Activated CD8-positive, alpha-beta T cell treated with anti-CD3 and anti-CD28 coated beads, Interleukin-2, amount 10 ng/mL, durations not matched to agents 7 days and 5 days (primary cell): Measurements from ENCODE around the gene XIRP2. TPM values are rescaled to one million over a fixed set of nuclear protein-coding genes. Genes with fewer than 3 reads are reported as not detected.
"Not testable (repeated sequence)": the region's sequence is repeated elsewhere in the genome, so short reads cannot be mapped to it uniquely, and the experiment has no call there.

Source experiments
- ATAC-seq: fragments of 150-1000 bp; cut with Tn5 transposase; one replicate; pipeline ENCODE4 v1.10.0; 2021; ENCODE audit warnings: moderate library complexity
- CTCF ChIA-PET: fragments of 350-600 bp; sonication (Branson Sonifier 250); formaldehyde crosslinking; loops from one replicate; lab custom pipeline; 2021; ENCODE audit warnings: antibody characterized with exemption; lab: Charles Lee
- POLR2A ChIA-PET: fragments of 350-600 bp; sonication (Branson Sonifier 250); formaldehyde crosslinking; loops from one replicate; lab custom pipeline; 2021; ENCODE audit warnings: antibody characterized with exemption; lab: Charles Lee
- DNase-seq: peaks from one replicate; pipeline ENCODE4 v3.0.0-alpha.2; 2020
- H3K27ac Mint-ChIP-seq: one replicate; pipeline ENCODE4 v1.8.0; 2021; ENCODE audit warnings: mild to moderate bottlenecking, mixed read lengths
- H3K27me3 Mint-ChIP-seq: one replicate; pipeline ENCODE4 v1.8.0; 2021; ENCODE audit warnings: low read depth, mixed read lengths
- H3K36me3 Mint-ChIP-seq: one replicate; pipeline ENCODE4 v1.8.0; 2021; ENCODE audit warnings: low read depth, mixed read lengths
- H3K4me1 Mint-ChIP-seq: one replicate; pipeline ENCODE4 v1.8.0; 2021; ENCODE audit warnings: low read depth, mixed read lengths
- H3K4me3 Mint-ChIP-seq: one replicate; pipeline ENCODE4 v1.8.0; 2021; ENCODE audit warnings: mild to moderate bottlenecking, mixed read lengths
- H3K9me3 Mint-ChIP-seq: one replicate; pipeline ENCODE4 v1.8.0; 2022; ENCODE audit warnings: mixed read lengths; ENCODE audit not compliant: insufficient read depth
- total RNA-seq, 2 experiments: library from RNA; stranded (reverse); gene quantifications; one replicate each; pipeline ENCODE4 v1.2.3, GENCODE V29; 2021

Gene XIRP2
- total RNA-seq, 2 experiments from 2014 or later = not detected

DNA sequence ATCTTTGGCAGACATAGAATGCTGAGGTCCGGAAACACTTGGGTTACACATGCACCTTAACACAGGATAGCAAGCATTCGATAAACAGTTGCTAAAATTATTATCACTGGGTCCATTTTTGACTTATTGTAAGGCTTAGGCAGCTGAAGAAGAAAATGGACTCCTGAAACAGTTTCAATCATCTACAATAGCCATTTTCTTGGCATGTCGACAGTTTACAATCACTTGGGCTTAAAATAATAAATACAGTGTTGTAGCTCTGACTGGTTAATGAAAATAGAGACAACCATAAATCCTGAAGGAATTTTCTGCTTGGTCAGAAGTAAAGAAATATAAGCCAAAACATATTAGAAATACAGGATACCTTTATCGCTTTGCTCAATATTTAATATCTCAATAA is 169.2 kb downstream of the XIRP2 start:
- ATAC-seq = no peak
- H3K4me1 Mint-ChIP-seq = no peaks in the 10 kb centered on the region
- ChIA-PET POLR2A (no interaction called here), CTCF (no interaction called here)
- no peaks in the 10 kb centered on the region for H3K36me3 Mint-ChIP-seq
- H3K27ac Mint-ChIP-seq = no peak overlapping the region
- no peak for DNase-seq
- H3K27me3 Mint-ChIP-seq = no peaks in the 10 kb centered on the region
- no peak overlapping the region for H3K4me3 Mint-ChIP-seq
- no peaks in the 10 kb centered on the region for H3K9me3 Mint-ChIP-seq

DNA sequence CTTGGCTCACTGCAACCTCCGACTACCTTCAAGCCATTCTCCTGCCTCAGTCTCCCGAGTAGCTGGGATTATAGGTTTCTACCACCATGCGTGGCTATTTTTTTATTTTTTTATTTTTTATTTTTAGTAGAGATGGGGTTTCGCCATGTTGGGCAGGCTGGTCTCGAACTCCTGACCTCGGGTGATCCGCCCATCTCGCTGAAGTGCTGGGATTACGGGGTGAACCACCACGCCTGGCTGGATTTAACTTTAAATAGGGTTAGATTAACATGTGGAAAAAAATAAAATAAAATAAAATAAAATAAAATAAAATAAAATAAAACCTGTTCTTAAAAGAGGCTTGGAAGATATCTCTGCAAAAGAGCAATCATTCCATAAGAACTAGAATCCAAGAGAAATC is 170.9 kb downstream of the XIRP2 start:
- Mint-ChIP-seq H3K27me3 (no peaks in the 10 kb centered on the region), H3K4me3 (no peak overlapping the region), H3K4me1 (no peaks in the 10 kb centered on the region), H3K36me3 (no peaks in the 10 kb centered on the region), H3K9me3 (no peaks in the 10 kb centered on the region), H3K27ac (no peak overlapping the region)
- CTCF ChIA-PET = no interaction called here
- no peak for DNase-seq
- no peak for ATAC-seq
- POLR2A ChIA-PET = no interaction called here

DNA sequence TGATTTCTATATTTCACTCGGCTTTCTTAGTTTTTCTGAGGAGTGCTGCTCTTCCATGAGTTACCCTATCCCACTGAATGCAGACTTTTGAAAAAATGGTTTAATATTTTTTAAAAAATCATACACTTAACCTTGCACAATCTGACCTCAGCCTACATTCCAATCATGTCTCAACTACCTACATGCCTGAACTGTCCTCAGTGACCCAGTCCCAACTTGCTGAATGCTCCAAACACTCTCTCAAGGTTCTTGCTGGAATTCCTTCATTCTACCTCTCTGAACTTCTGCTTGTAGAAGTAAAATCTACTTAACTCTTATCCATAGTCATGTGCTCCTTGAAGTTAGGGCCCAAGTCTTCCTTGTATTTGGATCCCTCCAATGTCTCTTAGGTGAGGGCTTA is 181.6 kb downstream of the XIRP2 start:
- H3K4me1 Mint-ChIP-seq = no peaks in the 10 kb centered on the region

DNA sequence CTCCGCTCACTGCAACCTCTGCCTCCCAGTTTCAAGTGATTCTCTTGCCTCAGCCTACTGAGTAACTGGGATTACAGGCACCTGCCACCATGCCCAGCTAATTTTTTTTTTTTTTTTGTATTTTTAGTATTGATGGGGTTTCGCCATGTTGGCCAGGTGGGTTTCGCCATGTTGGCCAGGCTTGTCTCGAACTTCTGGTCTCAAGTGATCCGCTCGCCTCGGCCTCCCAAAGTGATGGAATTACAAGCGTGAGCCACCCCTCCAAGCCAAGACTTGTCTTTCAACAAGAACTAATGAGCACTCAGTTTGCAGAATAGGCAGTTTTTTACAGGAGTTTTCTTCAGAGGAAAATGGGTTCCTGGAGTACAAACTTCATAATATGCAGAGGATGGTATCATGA is 187.4 kb downstream of the XIRP2 start:
- H3K27ac Mint-ChIP-seq, ATAC-seq, H3K27me3 Mint-ChIP-seq, POLR2A ChIA-PET, H3K4me3 Mint-ChIP-seq, H3K36me3 Mint-ChIP-seq, CTCF ChIA-PET, H3K9me3 Mint-ChIP-seq, H3K4me1 Mint-ChIP-seq, DNase-seq: not testable (repeated sequence)

More for the DNA sequence above, 181.6 kb downstream of the XIRP2 start:
- no peaks in the 10 kb centered on the region for H3K9me3 Mint-ChIP-seq
- no peak for DNase-seq
- CTCF ChIA-PET = no interaction called here
- no peak overlapping the region for H3K4me3 Mint-ChIP-seq
- ATAC-seq = no peak
- H3K27ac Mint-ChIP-seq = no peak overlapping the region
- H3K27me3 Mint-ChIP-seq = no peaks in the 10 kb centered on the region
- no peaks in the 10 kb centered on the region for H3K36me3 Mint-ChIP-seq
- POLR2A ChIA-PET = no interaction called here

DNA sequence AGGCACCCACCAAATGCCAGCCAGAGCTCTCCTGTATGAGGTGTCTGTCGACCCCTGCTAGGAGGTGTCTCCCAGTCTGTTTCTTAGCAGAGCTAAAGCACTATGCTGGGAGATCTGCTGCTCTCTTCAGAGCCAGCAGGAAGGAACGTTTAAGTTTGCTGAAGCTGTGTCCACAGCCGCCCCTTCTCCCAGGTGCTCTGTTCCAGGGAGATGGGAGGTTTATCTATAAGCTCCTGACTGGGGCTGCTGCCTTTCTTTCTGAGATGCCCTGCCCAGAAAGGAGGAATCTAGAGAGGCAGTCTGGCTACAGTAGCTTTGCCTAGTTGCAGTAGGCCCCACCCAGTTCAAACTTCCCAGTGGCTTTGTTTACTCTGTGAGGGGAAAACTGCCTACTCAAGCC is 210.7 kb downstream of the XIRP2 start:
- H3K27ac Mint-ChIP-seq, H3K27me3 Mint-ChIP-seq, ATAC-seq, H3K36me3 Mint-ChIP-seq, H3K9me3 Mint-ChIP-seq, CTCF ChIA-PET, POLR2A ChIA-PET, DNase-seq, H3K4me3 Mint-ChIP-seq, H3K4me1 Mint-ChIP-seq: not testable (repeated sequence)

DNA sequence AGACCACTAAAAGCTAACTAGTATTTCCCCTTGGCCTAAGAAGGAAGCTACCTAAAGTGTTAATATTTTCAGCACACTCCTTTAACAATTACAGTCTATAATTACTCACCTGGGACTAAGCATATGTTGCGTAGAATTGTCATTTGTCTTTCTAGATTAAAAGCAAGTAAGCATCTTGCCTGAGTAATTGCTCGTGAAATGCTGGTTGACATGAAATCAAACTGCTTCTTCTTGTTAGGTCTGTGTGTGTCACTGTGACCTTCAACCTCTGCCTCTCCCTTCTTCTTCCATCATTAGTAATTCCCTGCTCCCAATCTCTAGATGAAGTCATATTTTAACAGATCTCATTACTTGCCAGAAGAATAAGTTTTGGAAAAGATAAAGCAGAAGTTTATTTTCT is 212.2 kb downstream of the XIRP2 start:
- Mint-ChIP-seq H3K27ac (no peak overlapping the region), H3K27me3 (no peaks in the 10 kb centered on the region), H3K9me3 (peaks cover 4% of the 10 kb centered on the region), H3K4me3 (no peak overlapping the region), H3K4me1 (no peaks in the 10 kb centered on the region), H3K36me3 (no peaks in the 10 kb centered on the region)
- DNase-seq = no peak
- ATAC-seq = no peak
- ChIA-PET CTCF (no interaction called here), POLR2A (no interaction called here)

DNA sequence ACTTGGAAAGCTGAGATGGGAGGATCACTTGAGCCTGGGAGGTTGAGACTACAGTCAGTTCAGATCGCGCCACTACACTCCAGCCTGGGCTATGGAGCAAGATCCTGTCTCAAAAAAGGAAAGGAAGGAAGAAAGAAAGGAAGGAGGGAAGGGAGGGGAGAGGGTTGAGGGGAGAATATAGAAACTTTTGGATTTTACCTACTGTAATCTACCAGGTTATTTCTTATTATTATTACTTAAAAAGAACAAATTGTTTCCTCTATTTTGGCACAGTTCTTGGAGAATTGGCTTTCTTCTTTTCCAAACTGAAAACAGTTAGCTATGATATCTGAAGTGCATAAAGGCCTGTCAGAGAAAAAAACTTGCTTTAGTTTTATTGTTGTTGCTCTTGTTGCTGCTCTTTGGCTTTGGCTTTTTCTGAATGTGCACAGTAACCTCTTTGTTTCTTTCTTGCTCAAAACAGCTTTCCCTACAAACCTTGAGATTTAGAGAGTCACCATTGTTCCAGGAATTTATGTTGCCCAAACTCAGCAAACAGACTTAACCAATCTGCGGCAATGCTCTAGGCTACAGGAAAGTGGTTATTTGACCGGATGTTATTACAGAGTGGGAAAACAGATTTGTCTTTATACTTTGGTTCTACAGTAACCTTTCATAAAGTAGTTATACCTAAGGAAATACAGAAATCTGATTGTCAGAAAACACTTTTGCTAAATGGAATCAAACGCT is 214.9 kb downstream of the XIRP2 start:
- no peak overlapping the region for H3K27ac Mint-ChIP-seq
- ChIA-PET CTCF (no interaction called here), POLR2A (no interaction called here)
- ATAC-seq (no peak), DNase-seq (no peak)
- H3K9me3 Mint-ChIP-seq = peaks cover 9% of the 10 kb centered on the region
- no peaks in the 10 kb centered on the region for H3K36me3 Mint-ChIP-seq
- no peaks in the 10 kb centered on the region for H3K4me1 Mint-ChIP-seq
- no peaks in the 10 kb centered on the region for H3K27me3 Mint-ChIP-seq
- H3K4me3 Mint-ChIP-seq = no peak overlapping the region

DNA sequence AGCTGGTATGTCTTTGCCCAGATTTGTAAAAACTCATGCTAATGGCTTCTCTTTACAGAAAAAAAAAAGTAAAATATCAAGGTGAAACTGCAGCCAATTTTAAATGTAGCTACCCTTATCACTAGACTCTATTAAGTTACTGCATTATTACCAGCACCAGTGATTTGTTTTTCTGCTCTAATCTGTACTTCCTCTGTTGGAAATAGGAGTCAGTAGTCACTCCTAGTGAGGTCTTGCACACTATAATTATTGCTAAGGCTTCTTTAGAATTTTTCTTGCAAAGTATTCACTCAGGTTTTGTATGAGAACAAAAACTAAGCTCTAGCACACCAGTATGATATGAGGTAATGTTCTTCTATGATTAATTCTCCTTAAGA is 215.5 kb downstream of the XIRP2 start:
- ATAC-seq (no peak), DNase-seq (no peak)
- Mint-ChIP-seq H3K9me3 (peaks cover 9% of the 10 kb centered on the region), H3K27me3 (no peaks in the 10 kb centered on the region), H3K27ac (no peak overlapping the region), H3K4me1 (no peaks in the 10 kb centered on the region), H3K36me3 (no peaks in the 10 kb centered on the region), H3K4me3 (no peak overlapping the region)
- CTCF ChIA-PET = no interaction called here
- POLR2A ChIA-PET = no interaction called here

DNA sequence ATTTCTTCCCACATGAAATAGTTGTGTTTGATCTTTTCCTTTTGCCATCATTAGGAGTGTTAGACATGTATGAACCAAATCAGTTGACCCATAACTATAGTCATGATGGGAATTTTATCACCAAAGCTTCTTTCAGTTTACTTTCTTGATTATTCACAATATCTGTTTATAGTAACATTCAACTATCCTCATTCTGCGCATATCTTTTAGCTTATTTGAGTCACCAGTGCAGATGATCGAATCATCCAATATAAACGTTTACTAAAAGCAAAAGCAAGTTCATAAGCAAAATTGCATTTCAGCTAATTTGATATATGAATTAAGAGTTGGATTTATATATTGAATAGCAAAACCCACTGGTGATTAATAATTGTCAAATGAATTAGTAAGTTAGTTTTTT is 216.4 kb downstream of the XIRP2 start:
- DNase-seq = no peak
- CTCF ChIA-PET = no interaction called here

DNA sequence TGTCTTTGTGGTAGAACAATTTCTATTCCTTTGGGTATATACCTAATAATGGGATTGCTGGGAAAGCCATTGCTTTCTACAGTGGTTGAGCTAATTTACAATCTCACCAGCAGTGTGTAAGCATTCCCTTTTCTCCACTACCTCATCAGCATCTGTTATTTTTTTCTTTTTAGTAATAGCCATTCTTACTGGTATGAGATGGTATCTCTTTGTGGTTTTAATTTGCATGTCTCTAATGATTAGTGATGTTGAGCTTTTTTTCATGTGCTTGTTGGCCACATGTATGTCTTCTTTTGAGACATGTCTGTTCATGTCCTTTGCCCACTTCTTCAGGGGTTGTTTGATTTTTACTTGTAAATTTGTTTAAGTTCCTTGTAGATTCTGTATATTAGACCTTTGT is 221.4 kb downstream of the XIRP2 start:
- H3K4me3 Mint-ChIP-seq, H3K4me1 Mint-ChIP-seq, H3K9me3 Mint-ChIP-seq, ATAC-seq, H3K36me3 Mint-ChIP-seq, CTCF ChIA-PET, H3K27me3 Mint-ChIP-seq, H3K27ac Mint-ChIP-seq, POLR2A ChIA-PET, DNase-seq: not testable (repeated sequence)

More for the DNA sequence above, 216.4 kb downstream of the XIRP2 start:
- Mint-ChIP-seq H3K27ac (no peak overlapping the region), H3K9me3 (peaks cover 9% of the 10 kb centered on the region), H3K27me3 (no peaks in the 10 kb centered on the region), H3K36me3 (no peaks in the 10 kb centered on the region), H3K4me1 (no peaks in the 10 kb centered on the region), H3K4me3 (no peak overlapping the region)
- POLR2A ChIA-PET = no interaction called here
- no peak for ATAC-seq

DNA sequence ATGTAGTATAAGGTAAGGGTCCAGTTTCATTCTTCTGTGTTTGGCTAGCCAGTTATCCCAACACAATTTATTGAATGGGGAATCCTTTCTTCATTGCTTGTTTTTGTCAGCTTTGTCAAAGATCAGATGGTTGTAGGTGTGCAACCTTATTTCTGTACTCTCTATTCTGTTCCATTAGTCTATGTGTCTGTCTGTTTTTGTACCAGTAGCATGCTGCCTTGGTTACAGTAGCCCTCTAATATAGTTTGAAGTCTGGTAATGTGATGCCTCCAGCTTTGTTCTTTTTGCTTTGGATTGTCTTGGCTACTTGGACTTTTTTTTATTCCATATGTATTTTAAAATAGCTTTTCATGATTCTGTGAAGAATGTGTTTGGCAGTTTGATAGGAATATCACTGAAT is 222.1 kb downstream of the XIRP2 start:
- Mint-ChIP-seq H3K36me3 (no peaks in the 10 kb centered on the region), H3K27me3 (no peaks in the 10 kb centered on the region), H3K4me1 (no peaks in the 10 kb centered on the region), H3K4me3 (no peak overlapping the region), H3K27ac (no peak overlapping the region), H3K9me3 (peaks cover 4% of the 10 kb centered on the region)
- DNase-seq (no peak), ATAC-seq (no peak)
- ChIA-PET POLR2A (no interaction called here), CTCF (no interaction called here)

DNA sequence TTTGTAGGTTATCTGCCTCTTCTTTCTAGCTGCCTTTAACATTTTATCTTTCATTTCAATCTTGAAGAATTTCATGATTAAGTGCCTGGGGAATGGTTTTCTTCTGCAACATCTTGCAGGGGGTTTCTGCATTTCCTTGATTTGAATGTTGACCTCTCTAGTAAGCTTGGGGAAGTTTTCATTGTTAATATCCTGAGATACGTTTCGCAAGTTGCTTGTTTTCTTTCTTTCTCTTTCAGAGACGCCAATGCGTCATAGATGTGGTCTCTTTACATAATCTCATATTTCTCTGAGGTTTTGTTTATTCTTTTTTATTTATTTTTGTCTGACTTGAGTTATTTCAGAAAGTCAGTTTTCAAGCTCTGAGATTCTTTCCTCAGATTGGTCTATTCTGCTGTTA is 225.7 kb downstream of the XIRP2 start:
- CTCF ChIA-PET = no interaction called here
- H3K9me3 Mint-ChIP-seq = no peaks in the 10 kb centered on the region

DNA sequence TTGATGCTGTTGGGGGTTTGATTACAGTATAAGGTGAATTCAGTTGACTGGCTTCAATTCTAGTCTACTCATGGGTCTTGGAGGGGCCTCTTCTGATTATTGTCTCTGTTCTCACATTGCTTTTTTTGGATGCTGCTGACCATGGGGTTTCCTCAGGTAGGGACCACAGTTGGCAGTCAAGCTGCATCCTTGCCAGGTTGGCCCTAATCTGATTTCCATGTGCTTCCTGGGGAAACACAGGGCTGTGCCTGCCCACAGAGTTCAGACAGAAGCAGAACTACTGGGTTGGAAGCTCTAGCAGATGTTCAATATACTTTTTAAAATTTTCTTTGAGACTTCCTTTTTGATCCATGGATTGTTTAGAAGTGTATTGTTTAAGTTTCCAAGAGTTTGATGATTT is 227.3 kb downstream of the XIRP2 start:
- Mint-ChIP-seq H3K27ac (no peak overlapping the region), H3K27me3 (no peaks in the 10 kb centered on the region), H3K4me1 (no peaks in the 10 kb centered on the region), H3K36me3 (no peaks in the 10 kb centered on the region), H3K9me3 (no peaks in the 10 kb centered on the region), H3K4me3 (no peak overlapping the region)
- DNase-seq (no peak), ATAC-seq (no peak)
- ChIA-PET POLR2A (no interaction called here), CTCF (no interaction called here)

More for the DNA sequence above, 225.7 kb downstream of the XIRP2 start:
- DNase-seq (no peak), ATAC-seq (no peak)
- no peaks in the 10 kb centered on the region for H3K27me3 Mint-ChIP-seq
- H3K27ac Mint-ChIP-seq = no peak overlapping the region
- no peaks in the 10 kb centered on the region for H3K36me3 Mint-ChIP-seq
- no peaks in the 10 kb centered on the region for H3K4me1 Mint-ChIP-seq
- no peak overlapping the region for H3K4me3 Mint-ChIP-seq
- POLR2A ChIA-PET = no interaction called here
